ENCODE results near the gene CDC42BPB.
"Not testable (repeated sequence)": the region's sequence is repeated elsewhere in the genome, so short reads cannot be mapped to it uniquely, and the experiment has no call there.

Gene CDC42BPB

GRCh38 chr14:102940729-102941362 lies 116.5 kb downstream of the CDC42BPB start:
- no peak for DNase-seq

GRCh38 chr14:102939820-102940561 lies 117.4 kb downstream of the CDC42BPB start:
- no peak for DNase-seq

DNA sequence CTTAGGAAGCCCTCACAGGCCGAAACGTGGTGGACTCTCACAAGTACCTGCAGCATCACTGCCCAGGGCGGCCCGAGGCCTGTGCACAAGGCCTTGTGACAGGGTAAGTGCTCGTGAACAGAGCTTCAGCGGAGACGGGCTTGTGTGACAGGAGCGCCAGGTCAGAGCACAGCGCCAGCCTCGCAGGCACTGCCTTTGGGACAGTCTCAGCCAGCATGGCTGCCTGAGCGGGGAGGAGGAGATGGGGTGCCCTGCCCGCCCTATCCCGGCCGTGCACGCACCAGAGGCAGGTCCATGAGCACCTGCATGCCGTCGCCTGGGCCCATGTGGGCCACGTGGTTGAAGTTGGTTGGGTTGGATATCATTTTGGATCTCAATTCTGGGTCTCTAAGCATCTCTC lies 118.0 kb downstream of the CDC42BPB start:
- DNase-seq: no peak

- DNase-seq: no peak
Observed at GRCh38 chr14:102938191-102938590, 119.2 kb downstream of the CDC42BPB start.

DNA sequence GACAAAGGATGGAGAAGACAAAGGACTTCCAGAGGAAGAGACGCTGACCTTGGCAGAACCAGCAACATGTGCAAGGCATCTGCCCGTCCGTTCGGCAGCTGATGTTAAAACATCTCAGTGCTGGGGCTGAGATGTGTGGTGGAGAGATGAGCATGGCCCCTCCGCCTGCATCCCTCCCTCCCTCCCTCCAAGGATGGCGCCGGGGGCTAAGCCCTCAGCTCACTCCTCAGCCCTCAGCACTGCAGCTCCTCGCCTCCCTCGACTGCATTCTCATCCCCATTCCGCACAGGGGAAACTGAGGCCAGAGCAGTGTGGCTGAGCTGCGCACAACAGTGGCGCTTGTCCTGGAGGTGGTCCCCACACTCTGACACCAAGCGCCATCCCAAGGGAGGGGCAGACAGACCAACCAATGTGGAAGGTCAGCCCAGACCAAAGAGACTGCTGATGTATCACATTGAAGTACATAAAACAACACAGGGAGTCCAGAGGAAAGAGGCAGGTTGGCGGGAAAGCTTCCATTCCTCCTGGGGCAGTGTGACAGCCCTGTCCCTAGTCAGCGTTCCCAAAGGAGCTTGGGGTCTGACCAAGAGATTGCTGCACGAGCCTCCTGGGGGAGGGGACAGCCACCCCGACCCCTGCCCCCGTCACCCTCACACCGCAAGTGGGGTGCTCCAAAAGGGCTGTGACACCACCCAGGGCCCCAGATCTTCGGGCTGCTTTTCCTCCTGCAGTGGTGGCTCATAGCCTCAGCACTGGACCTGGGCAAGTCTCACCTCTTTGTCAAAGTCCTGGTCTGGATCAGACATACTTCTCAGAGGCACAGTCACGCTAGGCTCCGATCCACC lies 119.8 kb downstream of the CDC42BPB start:
- DNase-seq: no peak

DNA sequence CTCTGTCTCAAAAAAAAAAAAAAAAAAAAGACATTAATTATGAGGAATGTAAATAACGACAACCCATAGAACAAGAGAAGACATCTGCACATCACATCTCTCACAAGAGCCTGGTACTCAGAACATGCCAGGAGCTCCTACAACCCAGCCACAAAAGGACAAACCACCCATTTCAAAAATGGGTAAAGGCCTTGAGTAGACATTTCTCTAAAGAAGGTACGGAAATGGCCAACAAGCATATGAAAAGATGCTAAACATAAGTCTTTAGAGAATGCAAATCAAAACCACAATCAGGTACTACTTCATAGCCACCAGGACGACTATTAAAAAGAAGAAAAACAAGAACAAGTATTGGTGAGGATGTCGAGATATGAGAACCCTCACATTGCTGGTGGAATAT lies 121.6 kb downstream of the CDC42BPB start:
- no peak for DNase-seq

- DNase-seq: no peak
Observed at GRCh38 chr14:102933618-102934231, 123.6 kb downstream of the CDC42BPB start.

DNA sequence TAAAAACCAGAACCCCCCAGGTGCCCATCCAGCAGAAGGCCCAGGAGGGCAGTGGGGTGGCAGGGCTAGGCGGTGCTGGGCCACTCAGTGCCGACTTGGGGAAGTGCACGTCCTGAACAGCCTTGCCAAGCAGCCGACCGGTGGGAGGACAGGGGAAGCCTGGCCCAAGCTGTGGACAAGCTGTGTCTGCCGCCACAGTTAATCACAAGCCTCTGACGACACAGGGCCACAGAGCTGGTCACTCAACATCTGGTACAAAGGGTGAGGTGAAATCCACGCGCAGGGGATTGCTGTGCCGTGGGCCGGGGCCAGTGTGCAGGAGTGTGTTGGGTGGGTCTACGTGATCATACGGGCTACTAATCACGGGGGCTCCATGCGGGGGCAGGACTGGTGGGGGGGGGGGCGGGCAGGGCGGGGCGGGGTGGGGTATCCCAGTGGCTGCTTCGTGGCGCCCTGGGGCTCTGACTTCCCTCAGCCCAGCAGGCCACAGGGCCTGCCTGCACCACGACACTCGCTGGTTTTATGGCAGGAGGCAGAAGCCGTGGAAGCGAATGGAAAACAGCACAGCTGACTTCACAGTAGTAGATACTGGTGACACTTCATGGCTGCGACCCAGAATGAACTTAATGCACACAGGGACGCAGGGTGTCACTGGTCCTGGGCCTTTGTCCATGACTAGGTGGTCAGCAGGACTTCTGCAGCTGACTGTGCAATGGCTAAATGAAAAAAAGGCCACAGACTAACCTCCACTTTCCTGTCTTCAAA lies 124.7 kb downstream of the CDC42BPB start:
- no peak for DNase-seq

DNA sequence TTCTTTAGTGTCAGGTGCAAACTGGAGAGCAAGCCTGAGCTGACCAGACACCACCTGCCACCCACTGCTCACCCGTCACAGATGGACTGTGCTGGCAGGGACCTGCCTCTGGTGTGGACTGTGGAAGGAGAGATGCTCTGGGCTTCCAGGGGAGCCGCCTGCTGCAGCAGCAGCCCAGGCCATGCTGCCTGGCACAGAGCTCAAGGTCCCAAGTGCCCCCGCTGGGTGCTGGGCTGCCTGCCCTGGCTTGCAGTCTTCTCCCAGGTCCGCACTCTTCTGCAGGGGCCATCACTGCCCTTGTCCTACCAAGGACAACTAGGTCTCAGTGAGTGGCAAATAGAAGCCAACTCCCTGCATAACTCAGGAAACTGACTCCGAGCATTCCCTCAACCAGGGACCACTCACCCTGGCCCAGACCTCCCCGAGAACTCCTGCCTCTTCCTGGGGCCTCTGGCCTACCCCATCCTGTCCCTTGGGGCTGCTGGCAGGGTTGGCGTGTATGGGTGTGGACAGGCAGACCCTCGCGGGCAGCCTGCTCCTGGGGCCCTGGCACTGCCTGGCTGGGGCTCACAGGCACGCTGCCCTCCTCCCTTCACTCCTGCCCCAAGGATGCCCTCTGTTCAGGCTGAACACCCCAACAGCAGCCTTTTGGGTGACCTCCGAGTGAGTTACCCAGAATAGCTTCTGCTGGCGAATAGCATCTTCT lies 125.6 kb downstream of the CDC42BPB start:
- no peak for DNase-seq

DNA sequence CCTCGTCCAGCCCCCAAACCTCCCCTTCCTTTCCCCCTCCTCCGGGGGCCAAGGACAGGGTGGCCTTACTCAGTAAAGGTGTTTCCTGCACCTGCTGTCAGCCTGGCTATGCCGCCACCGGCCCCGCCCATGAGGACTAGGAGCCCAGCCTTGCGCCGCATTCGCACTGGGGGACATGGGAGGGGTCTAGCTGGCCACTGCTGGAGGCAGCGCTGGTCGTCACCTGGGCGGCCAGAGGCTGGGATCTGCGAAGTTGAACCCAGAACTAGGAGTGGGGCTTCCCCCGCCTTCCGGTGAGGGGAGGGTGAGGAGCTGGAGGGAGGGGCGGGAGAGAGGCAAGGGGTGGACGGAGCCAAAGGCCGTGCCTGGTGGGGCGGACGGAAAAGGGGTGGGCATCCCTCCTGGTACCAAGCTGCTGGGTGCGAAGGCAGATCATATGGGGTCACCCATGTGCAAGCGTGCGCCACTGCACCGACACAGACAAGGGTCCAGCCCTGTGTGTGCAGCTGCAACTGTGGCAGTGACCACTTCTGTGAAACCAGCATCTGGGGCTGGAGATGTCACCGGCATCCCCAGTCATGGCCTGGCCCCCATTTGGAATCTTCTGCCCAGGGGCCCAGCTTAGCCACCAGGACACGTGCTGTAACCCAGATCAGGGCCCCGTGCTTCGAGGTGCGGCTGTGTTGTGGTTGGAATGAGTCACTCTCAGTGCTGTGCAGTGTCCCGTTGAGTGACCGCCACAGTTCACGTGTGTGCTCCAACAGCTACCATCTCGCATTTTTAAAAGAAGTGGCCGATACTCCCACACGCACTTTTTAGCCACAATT lies 126.4 kb downstream of the CDC42BPB start:
- no peak for DNase-seq

DNA sequence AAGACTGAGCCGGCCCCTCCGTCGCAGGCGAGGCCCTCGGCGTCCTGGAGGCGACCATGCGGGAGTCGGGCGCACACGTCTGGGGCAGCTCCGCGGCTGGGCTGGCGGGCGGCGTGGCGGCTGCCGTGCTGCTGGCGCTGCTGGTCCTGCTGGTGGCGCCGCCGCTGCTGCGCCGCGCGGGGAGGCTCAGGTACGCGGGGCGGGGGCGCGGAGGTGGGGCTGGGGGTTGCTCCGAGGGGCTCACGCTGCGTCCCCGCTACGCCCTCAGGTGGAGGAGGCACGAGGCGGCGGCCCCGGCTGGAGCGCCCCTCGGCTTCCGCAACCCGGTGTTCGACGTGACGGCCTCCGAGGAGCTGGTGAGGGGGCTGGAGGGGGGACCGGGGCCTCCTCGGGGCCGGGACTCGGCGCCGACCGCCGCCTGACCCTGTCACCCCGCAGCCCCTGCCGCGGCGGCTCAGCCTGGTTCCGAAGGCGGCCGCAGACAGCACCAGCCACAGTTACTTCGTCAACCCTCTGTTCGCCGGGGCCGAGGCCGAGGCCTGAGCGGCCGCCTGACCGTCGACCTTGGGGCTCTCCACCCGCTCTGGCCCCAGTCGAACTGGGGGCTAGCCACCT lies 127.1 kb downstream of the CDC42BPB start:
- peak; percentile 22 to 29 for DNase-seq

- DNase-seq: no peak
Observed at GRCh38 chr14:102929241-102930137, 127.9 kb downstream of the CDC42BPB start.

- no peak for DNase-seq
Observed at GRCh38 chr14:102928412-102929240, 128.7 kb downstream of the CDC42BPB start.

GRCh38 chr14:102927878-102928411 lies 129.4 kb downstream of the CDC42BPB start:
- DNase-seq: no peak

- DNase-seq: no peak
Observed at GRCh38 chr14:102927346-102927877, 129.9 kb downstream of the CDC42BPB start.

- not testable (repeated sequence) for DNase-seq
Observed at GRCh38 chr14:102926840-102927239, 130.5 kb downstream of the CDC42BPB start.

GRCh38 chr14:102926104-102926503 lies 131.2 kb downstream of the CDC42BPB start:
- no peak for DNase-seq

- no peak for DNase-seq
Observed at GRCh38 chr14:102925646-102926045, 131.7 kb downstream of the CDC42BPB start.

Measured in NCI-H2081 (cell line).